Measurements from ENCODE around the gene UROD.
"Not testable (repeated sequence)": the region's sequence is repeated elsewhere in the genome, so short reads cannot be mapped to it uniquely, and the experiment has no call there.

The UROD gene

GRCh38 chr1:45057542-45057941 is 45.5 kb downstream of the UROD start:
- TF ChIP-seq, protein P1, sequence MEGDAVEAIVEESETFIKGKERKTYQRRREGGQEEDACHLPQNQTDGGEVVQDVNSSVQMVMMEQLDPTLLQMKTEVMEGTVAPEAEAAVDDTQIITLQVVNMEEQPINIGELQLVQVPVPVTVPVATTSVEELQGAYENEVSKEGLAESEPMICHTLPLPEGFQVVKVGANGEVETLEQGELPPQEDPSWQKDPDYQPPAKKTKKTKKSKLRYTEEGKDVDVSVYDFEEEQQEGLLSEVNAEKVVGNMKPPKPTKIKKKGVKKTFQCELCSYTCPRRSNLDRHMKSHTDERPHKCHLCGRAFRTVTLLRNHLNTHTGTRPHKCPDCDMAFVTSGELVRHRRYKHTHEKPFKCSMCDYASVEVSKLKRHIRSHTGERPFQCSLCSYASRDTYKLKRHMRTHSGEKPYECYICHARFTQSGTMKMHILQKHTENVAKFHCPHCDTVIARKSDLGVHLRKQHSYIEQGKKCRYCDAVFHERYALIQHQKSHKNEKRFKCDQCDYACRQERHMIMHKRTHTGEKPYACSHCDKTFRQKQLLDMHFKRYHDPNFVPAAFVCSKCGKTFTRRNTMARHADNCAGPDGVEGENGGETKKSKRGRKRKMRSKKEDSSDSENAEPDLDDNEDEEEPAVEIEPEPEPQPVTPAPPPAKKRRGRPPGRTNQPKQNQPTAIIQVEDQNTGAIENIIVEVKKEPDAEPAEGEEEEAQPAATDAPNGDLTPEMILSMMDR (IDR thresholded peaks at IDR 0.05; ENCODE audit: low read length, missing control alignments) = no peak
- no peak for DNase-seq (ENCODE audit: low read depth)
- no peak overlapping the region for H3K4me3 ChIP-seq (replicated peaks; ENCODE audit: low read depth, low read length)

DNA sequence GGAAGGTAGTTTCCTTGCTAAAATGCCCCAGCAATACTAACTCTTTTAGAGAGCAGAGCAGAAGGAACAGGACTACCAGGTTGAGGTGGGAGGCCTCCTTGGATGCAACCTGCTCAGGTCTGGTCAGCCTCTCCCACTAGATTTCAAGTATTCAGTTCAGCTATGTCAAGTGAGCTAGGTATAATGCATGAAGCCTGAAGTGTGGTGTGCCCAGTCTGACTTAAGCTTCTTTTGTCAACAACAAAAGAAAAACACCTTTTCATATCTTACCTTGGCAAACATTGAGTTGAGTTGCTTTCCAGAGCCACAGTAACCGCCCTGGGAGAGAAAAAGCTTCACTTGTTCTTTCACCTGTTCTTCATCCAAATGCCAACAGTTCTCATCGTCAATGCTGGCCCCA is 47.8 kb downstream of the UROD start:
- no peak for DNase-seq (ENCODE audit: low read depth)
- no peak overlapping the region for H3K4me3 ChIP-seq (replicated peaks; ENCODE audit: low read depth, low read length)
- TF ChIP-seq, protein P1 (IDR thresholded peaks at IDR 0.05; ENCODE audit: low read length, missing control alignments) = no peak

DNA sequence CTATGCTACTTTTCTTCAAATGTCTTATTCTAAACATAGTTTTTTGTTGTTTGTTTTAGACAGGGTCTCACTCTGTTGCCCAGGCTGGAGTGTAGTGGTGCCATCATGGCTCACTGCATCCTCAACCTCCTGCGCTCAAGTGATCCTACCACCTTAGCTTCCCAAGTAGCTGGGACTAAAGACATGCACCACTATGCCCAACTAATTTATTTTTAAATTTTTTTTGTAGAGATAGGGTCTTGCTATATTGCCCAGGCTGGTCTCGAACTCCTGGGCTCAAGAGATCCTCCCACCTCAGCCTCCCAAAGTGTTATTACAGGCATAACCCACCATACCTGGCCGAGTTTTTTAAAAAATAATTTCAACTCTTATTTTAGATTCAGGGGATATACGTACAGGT is 50.4 kb downstream of the UROD start:
- not testable (repeated sequence) for DNase-seq (ENCODE audit: low read depth); H3K4me3 ChIP-seq (replicated peaks; ENCODE audit: low read depth, low read length)

- TF ChIP-seq, protein P1 (IDR thresholded peaks at IDR 0.05; ENCODE audit: low read length, missing control alignments) = no peak
- no peak for DNase-seq (ENCODE audit: low read depth)
- no peak overlapping the region for H3K4me3 ChIP-seq (replicated peaks; ENCODE audit: low read depth, low read length)
These were observed 53.0 kb downstream of the UROD start for GRCh38 chr1:45065083-45065482.

All from fibroblast of pulmonary artery (primary cell).